Left lung (tissue), 10 donors: ENCODE measurements around the gene LMAN1L. TPM values are rescaled to one million over a fixed set of nuclear protein-coding genes. Genes with fewer than 3 reads are reported as not detected.

ENCODE experiments used
- ATAC-seq: fragments of 200-7000 bp; cut with Tn5 transposase; one replicate; pipeline ENCODE4 v1.9.1; 2020; ENCODE audit warnings: moderate library complexity
- DNase-seq, 4 donors: peaks; one replicate each; pipeline ENCODE4 v3.0.0-alpha.2; 2013 to 2020
- H3K27ac ChIP-seq, 2 donors: fragments of 200-600 bp; sonication (generic) in 1 of 2; one replicate each; pipeline versions ENCODE4 v1.5.0 to v1.8.0; 2020 to 2021
- H3K27me3 ChIP-seq, 2 donors: fragments of 200-600 bp; sonication (generic) in 1 of 2; one replicate each; pipeline versions ENCODE4 v1.5.0 to v1.8.0; 2020 to 2021
- H3K36me3 ChIP-seq, 2 donors: fragments of 200-600 bp; sonication (generic) in 1 of 2; one replicate each; pipeline versions ENCODE4 v1.5.0 to v1.8.0; 2020 to 2021
- H3K4me1 ChIP-seq, 2 donors: fragments of 200-600 bp; one replicate each; pipeline ENCODE4 v1.8.0; 2021
- H3K4me3 ChIP-seq, 2 donors: fragments of 200-600 bp; sonication (generic) in 1 of 2; one replicate each; pipeline versions ENCODE4 v1.5.0 to v1.8.0; 2020 to 2021; ENCODE audit warnings: mild to moderate bottlenecking in 1 of 2
- H3K9me3 ChIP-seq, 2 donors: fragments of 200-600 bp; sonication (generic) in 1 of 2; one replicate each; pipeline versions ENCODE4 v1.5.0 to v1.8.0; 2020 to 2021
- intact Hi-C, 2 donors: fragments of 100-400 bp; cut with DNase I; formaldehyde crosslinking; loops; one replicate each; pipeline versions ENCODE4 v1.11.2 to v1.14.2; 2022
- polyA plus RNA-seq, 6 donors: library from polyadenylated mRNA; unstranded; fragments of 120-200 nt; gene quantifications; one replicate each; pipeline ENCODE4 v1.2.1, GENCODE V29; 2013; ENCODE audit not compliant: insufficient read length in 6 of 6
- total RNA-seq, 2 donors: library from RNA; stranded (reverse); fragmentation: NEBNext Ultra II Directional; extraction: Animal tissue kit (Norgen Biotek cat#: 25700); gene quantifications; one replicate each; pipeline ENCODE4 v1.2.1, GENCODE V29; 2021
- TF ChIP-seq, protein P1 (sequence below), 2 donors: fragments of 200-600 bp; sonication (generic) in 1 of 2; IDR thresholded peaks; one replicate each; pipeline versions ENCODE4 v1.5.0 to v1.8.0; 2021; ENCODE audit warnings: antibody characterized with exemption in 2 of 2
- donor health status: DM: no; HTN: yes; CAD: no.
- donor health status: DM: no; HTN: no; CAD: no.

LMAN1L gene
- total and polyA plus RNA-seq, 8 donors: 0.08 to 0.39 (median 0.32) TPM; not detected in 5

DNA sequence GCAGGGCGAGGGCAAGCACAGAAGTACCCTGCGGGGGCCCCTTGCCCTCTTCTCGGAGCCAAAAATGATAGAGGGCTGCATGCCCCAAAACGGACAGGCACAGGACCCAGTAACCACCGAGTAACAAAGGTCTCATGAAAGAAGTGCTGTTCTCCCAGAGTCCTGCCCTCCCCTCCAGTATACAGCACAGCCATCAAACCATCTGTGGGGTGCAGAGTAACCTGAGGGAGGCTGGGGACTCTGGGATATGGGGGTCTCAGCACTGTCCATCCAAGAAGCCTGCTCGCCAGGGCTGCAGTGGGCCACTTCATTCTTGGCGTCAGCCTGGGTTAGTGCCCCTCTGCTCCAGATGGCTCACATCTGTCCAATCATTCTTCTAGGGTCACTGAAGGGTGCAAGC is 24.2 kb downstream of the LMAN1L start:
- no peak overlapping the region for H3K4me3 ChIP-seq
- no peaks in the 10 kb centered on the region for H3K27me3 ChIP-seq
- H3K36me3 ChIP-seq: peaks cover 0 to 49% of the 10 kb centered on the region in 2 donors
- ATAC-seq (no peak), DNase-seq (no peak)
- TF ChIP-seq, protein P1, sequence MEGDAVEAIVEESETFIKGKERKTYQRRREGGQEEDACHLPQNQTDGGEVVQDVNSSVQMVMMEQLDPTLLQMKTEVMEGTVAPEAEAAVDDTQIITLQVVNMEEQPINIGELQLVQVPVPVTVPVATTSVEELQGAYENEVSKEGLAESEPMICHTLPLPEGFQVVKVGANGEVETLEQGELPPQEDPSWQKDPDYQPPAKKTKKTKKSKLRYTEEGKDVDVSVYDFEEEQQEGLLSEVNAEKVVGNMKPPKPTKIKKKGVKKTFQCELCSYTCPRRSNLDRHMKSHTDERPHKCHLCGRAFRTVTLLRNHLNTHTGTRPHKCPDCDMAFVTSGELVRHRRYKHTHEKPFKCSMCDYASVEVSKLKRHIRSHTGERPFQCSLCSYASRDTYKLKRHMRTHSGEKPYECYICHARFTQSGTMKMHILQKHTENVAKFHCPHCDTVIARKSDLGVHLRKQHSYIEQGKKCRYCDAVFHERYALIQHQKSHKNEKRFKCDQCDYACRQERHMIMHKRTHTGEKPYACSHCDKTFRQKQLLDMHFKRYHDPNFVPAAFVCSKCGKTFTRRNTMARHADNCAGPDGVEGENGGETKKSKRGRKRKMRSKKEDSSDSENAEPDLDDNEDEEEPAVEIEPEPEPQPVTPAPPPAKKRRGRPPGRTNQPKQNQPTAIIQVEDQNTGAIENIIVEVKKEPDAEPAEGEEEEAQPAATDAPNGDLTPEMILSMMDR (IDR thresholded peaks at IDR 0.05): no peak
- intact Hi-C loops: no loop called here
- H3K9me3 ChIP-seq: no peaks in the 10 kb centered on the region
- peaks cover 3 to 9% of the 10 kb centered on the region in 2 donors for H3K4me1 ChIP-seq
- no peak overlapping the region for H3K27ac ChIP-seq

DNA sequence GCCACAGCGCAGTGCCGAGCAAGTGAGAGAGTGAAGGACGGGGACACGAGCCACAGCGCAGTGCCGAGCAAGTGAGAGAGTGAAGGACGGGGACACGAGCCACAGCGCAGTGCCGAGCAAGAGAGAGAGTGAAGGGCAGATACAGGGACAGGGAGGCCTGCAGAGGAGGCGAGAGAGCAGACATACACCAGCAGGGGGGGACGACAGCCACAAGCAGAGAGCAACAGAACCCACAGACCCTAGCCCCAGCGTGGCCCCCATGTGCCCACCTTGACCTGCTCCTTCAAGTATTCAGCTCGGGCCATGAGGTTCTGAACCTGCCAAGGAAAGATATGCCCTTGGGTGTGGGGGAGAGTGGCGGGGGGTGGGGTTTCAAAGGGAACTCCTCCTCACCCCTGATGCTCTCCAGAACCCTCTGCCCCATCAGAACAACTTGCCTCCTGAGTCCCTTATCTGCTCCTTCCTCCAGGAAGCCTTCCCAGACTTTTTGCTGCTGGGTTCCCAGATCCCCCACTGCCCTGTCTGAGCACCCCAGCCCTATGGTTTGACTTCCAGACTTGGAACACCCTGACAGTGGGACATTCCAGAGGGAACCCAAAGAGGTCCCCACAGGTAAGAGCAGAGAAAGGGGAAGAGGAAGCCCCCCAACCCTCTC is 25.0 kb downstream of the LMAN1L start:
- H3K27ac ChIP-seq: no peak overlapping the region
- H3K36me3 ChIP-seq: peaks cover 0 to 49% of the 10 kb centered on the region in 2 donors
- intact Hi-C loops: no loop called here
- DNase-seq (no peak), ATAC-seq (no peak)
- no peaks in the 10 kb centered on the region for H3K27me3 ChIP-seq
- peaks cover 9 to 17% of the 10 kb centered on the region in 2 donors for H3K4me1 ChIP-seq
- H3K9me3 ChIP-seq: no peaks in the 10 kb centered on the region
- no peak overlapping the region for H3K4me3 ChIP-seq
- TF ChIP-seq, protein P1 (IDR thresholded peaks at IDR 0.05): no peak

DNA sequence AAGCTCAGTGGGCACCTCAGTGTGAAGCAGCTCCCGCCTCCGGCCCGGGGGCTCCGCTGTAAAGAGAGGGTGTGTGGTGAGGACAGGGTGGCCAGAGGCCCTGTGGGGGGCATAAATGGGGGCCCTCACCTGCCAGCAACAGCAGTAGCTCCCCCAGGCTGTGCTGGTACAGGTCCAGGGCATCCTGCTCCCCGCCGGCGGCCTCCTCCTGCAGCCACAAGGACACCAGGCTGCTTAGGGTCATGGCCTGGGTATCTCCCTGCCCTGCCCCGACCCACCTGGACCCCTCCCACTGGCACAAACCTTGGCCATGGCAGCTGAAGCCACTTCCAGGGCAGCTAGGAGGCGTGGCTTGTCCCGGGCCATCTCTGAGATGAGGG is 25.5 kb downstream of the LMAN1L start:
- ATAC-seq (no peak), DNase-seq (no peak)
- Histone ChIP-seq H3K9me3 (no peaks in the 10 kb centered on the region), H3K27ac (no peak overlapping the region), H3K27me3 (no peaks in the 10 kb centered on the region), H3K36me3 (peaks cover 0 to 49% of the 10 kb centered on the region in 2 donors), H3K4me3 (no peak overlapping the region), H3K4me1 (peaks cover 9 to 19% of the 10 kb centered on the region in 2 donors)
- TF ChIP-seq, protein P1 (IDR thresholded peaks at IDR 0.05): no peak
- intact Hi-C loops: no loop called here

DNA sequence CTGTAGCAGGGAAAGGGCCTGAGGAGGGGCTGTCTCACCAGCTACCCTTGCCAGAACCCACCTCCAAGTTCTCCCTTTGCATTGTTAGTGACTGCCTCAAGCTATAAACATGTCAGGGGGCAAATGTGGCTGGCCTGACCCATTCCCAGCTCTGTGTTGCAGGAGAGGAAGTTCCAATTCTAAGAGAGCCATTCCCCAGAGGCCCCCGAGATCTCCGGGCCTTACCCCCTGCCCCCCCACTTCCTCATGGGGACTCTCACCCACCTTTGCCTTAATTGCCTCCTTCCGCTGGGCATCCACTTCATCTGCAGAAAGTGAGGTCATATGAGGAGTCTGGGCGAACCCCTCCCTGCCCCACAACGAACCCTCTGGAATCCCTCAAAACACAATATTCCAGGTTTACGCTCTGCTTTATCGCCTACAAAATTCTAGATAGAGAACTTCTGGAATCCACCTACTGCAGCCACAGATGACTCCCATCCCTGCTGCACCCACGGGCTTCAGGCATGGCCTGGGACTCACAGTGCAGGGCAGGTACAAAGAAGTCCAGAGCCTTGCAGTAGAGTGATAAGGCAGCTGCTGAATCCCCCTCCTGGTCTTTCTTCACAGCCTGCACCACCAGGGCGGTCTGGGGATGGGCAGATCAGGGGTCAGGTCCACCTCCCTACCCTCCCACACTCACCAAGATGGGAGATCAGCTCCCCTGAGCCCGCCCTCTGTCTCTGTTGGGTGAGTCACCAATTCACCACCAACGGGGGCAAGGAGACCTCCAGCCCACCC is 26.3 kb downstream of the LMAN1L start:
- ATAC-seq: no peak

More for the DNA sequence above, 26.3 kb downstream of the LMAN1L start:
- H3K9me3 ChIP-seq: no peaks in the 10 kb centered on the region
- no peak overlapping the region for H3K27ac ChIP-seq
- TF ChIP-seq, protein P1 (IDR thresholded peaks at IDR 0.05): no peak
- peaks cover 16 to 27% of the 10 kb centered on the region in 2 donors for H3K4me1 ChIP-seq
- H3K27me3 ChIP-seq: no peaks in the 10 kb centered on the region
- intact Hi-C loops: no loop called here
- H3K36me3 ChIP-seq: peaks cover 0 to 49% of the 10 kb centered on the region in 2 donors
- DNase-seq: no peak
- no peak overlapping the region for H3K4me3 ChIP-seq
